ENCODE results near the gene OR7A17.

DNA sequence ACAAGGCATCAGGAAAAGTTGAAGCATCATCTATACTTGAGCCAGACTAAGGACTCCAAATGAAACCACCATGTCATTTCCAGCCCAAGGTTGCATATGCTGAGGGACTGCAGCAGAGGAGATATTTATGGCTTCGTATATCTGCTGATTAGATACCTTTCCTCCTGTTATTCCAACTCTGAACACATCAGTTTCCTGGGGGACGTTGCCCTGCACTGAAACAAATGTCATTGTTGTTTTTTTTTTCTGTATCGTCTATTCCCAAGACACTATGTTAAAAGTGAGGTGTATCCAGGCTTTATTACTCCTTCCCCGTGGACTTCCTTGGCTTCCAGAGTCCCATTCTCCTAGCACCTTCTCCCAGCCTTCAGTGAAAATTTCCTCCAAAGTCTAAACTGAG lies at the start of gene OR7A17:
- TF ChIP-seq, protein P1, sequence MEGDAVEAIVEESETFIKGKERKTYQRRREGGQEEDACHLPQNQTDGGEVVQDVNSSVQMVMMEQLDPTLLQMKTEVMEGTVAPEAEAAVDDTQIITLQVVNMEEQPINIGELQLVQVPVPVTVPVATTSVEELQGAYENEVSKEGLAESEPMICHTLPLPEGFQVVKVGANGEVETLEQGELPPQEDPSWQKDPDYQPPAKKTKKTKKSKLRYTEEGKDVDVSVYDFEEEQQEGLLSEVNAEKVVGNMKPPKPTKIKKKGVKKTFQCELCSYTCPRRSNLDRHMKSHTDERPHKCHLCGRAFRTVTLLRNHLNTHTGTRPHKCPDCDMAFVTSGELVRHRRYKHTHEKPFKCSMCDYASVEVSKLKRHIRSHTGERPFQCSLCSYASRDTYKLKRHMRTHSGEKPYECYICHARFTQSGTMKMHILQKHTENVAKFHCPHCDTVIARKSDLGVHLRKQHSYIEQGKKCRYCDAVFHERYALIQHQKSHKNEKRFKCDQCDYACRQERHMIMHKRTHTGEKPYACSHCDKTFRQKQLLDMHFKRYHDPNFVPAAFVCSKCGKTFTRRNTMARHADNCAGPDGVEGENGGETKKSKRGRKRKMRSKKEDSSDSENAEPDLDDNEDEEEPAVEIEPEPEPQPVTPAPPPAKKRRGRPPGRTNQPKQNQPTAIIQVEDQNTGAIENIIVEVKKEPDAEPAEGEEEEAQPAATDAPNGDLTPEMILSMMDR (conservative IDR thresholded peaks at IDR 0.05; ENCODE audit: low read depth in 2 of 2): no peak
- TF ChIP-seq EZH2 (IDR thresholded peaks at IDR 0.05; ENCODE audit: low read depth, unreplicated experiment) (no peak), POLR2AphosphoS5 (IDR thresholded peaks at IDR 0.05; ENCODE audit: low read depth) (no peak), EZH2phosphoT487 (IDR thresholded peaks at IDR 0.05; ENCODE audit: unreplicated experiment) (no peak), CREB1 (CRISPR knock-in tag; IDR thresholded peaks at IDR 0.05; ENCODE audit: low read depth) (no peak), NANOG (IDR thresholded peaks at IDR 0.05; ENCODE audit: borderline replicate concordance) (no peak), STAT1 (IDR thresholded peaks at IDR 0.05; ENCODE audit: unreplicated experiment) (no peak)
- TF ChIP-seq, protein P2, sequence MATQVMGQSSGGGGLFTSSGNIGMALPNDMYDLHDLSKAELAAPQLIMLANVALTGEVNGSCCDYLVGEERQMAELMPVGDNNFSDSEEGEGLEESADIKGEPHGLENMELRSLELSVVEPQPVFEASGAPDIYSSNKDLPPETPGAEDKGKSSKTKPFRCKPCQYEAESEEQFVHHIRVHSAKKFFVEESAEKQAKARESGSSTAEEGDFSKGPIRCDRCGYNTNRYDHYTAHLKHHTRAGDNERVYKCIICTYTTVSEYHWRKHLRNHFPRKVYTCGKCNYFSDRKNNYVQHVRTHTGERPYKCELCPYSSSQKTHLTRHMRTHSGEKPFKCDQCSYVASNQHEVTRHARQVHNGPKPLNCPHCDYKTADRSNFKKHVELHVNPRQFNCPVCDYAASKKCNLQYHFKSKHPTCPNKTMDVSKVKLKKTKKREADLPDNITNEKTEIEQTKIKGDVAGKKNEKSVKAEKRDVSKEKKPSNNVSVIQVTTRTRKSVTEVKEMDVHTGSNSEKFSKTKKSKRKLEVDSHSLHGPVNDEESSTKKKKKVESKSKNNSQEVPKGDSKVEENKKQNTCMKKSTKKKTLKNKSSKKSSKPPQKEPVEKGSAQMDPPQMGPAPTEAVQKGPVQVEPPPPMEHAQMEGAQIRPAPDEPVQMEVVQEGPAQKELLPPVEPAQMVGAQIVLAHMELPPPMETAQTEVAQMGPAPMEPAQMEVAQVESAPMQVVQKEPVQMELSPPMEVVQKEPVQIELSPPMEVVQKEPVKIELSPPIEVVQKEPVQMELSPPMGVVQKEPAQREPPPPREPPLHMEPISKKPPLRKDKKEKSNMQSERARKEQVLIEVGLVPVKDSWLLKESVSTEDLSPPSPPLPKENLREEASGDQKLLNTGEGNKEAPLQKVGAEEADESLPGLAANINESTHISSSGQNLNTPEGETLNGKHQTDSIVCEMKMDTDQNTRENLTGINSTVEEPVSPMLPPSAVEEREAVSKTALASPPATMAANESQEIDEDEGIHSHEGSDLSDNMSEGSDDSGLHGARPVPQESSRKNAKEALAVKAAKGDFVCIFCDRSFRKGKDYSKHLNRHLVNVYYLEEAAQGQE (IDR thresholded peaks at IDR 0.05; ENCODE audit: unreplicated experiment): no peak
